ENCODE measurements around the gene BHLHA15. TPM values are rescaled to one million over a fixed set of nuclear protein-coding genes. Genes with fewer than 3 reads are reported as not detected.

Gene BHLHA15
- total RNA-seq, 4 donors from 2014 or later = 0.81 TPM; not detected in 3

GRCh38 chr7:98250789-98251188 is 39.5 kb downstream of the BHLHA15 start:
- no peak for TF ChIP-seq EP300 (IDR thresholded peaks at IDR 0.05)
- no peak for TF ChIP-seq POLR2A (IDR thresholded peaks at IDR 0.05)
- TF ChIP-seq, protein P1, sequence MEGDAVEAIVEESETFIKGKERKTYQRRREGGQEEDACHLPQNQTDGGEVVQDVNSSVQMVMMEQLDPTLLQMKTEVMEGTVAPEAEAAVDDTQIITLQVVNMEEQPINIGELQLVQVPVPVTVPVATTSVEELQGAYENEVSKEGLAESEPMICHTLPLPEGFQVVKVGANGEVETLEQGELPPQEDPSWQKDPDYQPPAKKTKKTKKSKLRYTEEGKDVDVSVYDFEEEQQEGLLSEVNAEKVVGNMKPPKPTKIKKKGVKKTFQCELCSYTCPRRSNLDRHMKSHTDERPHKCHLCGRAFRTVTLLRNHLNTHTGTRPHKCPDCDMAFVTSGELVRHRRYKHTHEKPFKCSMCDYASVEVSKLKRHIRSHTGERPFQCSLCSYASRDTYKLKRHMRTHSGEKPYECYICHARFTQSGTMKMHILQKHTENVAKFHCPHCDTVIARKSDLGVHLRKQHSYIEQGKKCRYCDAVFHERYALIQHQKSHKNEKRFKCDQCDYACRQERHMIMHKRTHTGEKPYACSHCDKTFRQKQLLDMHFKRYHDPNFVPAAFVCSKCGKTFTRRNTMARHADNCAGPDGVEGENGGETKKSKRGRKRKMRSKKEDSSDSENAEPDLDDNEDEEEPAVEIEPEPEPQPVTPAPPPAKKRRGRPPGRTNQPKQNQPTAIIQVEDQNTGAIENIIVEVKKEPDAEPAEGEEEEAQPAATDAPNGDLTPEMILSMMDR (IDR thresholded peaks at IDR 0.05) = no peak
- TF ChIP-seq POLR2AphosphoS5 (IDR thresholded peaks at IDR 0.05) = no peak
- Histone ChIP-seq H3K36me3 (peaks cover 0 to 17% of the 10 kb centered on the region in 2 donors), H3K4me3 (peak overlapping the region in 1 of 2 donors; percentile 90), H3K4me1 (peaks cover 0 to 56% (median 19%) of the 10 kb centered on the region in 3 donors), H3K27ac (peak overlapping the region in 3 of 4 donors; percentile 36 to 87 (median 87)), H3K9me3 (no peaks in the 10 kb centered on the region), H3K27me3 (no peaks in the 10 kb centered on the region)
- 33 to 40% methylated on average over 2 of the region's 3 CpGs for WGBS, 2 donors (ENCODE audit: low coverage in 1 of 2)
- ATAC-seq = no peak

- Histone ChIP-seq H3K36me3 (peaks cover 0 to 19% of the 10 kb centered on the region in 2 donors), H3K27ac (peak overlapping the region in 3 of 4 donors; percentile 84 to 87 (median 87)), H3K4me3 (peak overlapping the region; percentile 80 to 90), H3K4me1 (peaks cover 0 to 56% (median 19%) of the 10 kb centered on the region in 3 donors), H3K27me3 (no peaks in the 10 kb centered on the region), H3K9me3 (no peaks in the 10 kb centered on the region)
- 35 to 44% methylated on average over 6 to 8 of the region's 9 CpGs for WGBS, 2 donors (ENCODE audit: low coverage in 1 of 2)
- no peak for ATAC-seq
- TF ChIP-seq, protein P1 (IDR thresholded peaks at IDR 0.05) = no peak
- TF ChIP-seq POLR2AphosphoS5 (IDR thresholded peaks at IDR 0.05) (no peak), POLR2A (IDR thresholded peaks at IDR 0.05) (no peak), EP300 (IDR thresholded peaks at IDR 0.05) (no peak)
These were observed 40.0 kb downstream of the BHLHA15 start for GRCh38 chr7:98251231-98251600.

DNA sequence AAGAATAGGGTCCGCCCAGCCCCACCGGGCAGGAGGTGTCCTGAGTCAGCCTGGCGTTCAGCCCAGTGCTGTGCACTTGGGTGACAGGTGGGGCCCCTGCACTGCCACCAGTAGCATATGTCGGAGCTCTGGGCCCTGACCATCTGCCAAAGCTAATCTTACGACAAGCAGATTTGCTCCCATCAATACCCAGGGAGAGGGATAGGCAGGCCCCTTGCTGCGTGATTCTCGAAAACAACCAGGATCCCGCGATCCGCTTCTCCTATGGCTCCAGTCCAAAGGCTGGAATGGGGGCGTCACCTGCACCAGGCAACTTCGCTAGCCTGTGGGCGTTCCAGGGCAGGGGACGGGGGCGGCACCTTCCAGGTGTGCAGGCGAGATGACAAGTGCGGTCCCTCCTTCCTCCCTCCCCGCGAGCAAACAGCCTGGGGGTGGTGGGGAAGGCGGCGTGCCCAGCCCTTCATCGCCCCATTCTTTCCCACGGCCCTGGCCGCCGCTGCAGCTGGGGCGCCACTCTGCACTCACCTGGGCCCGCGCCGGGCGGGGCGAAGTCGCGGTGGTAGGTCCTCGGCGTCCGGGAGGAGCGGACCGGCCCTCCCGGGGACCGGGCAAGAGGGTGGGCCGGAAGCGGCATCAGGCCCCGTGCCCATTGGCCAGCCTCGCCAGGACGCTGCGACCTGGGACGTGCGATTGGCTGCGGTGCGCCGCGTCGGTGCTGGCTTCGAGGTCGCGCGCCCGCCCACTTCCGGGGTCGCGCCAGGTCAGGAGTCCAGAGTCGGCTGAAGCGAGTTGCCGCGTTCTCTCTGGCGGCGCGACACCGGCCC is 40.6 kb downstream of the BHLHA15 start, which contains the start of gene TECPR1:
Gene TECPR1 (minus strand): TSS at position 632 of the 824 bp plus-strand sequence. CDS start 6,086 bp downstream, outside the sequence.
- Histone ChIP-seq H3K27me3 (no peaks in the 10 kb centered on the region), H3K4me3 (peak within 1 kb of the TSS; percentile 80 to 90), H3K4me1 (peaks cover 0 to 56% (median 19%) of the 10 kb centered on the region in 3 donors), H3K9me3 (no peaks in the 10 kb centered on the region), H3K27ac (peak within 1 kb of the TSS; percentile 41 to 87 (median 86)), H3K36me3 (peaks cover 0 to 24% of the 10 kb centered on the region in 2 donors)
- TF ChIP-seq EP300 (IDR thresholded peaks at IDR 0.05) = no peak
- TF ChIP-seq, protein P1 (IDR thresholded peaks at IDR 0.05) = no peak
- TF ChIP-seq POLR2A (IDR thresholded peaks at IDR 0.05) = peak in 1 of 2 donors; percentile 43
- peak; percentile 80 for TF ChIP-seq POLR2AphosphoS5 (IDR thresholded peaks at IDR 0.05)
- WGBS, 2 donors (ENCODE audit: low coverage in 1 of 2) = no CpG with 5 or more reads among the region's 69 CpGs
- peak; percentile 100 for ATAC-seq

GRCh38 chr7:98252425-98253054 is 41.3 kb downstream of the BHLHA15 start:
- Histone ChIP-seq H3K4me3 (peak overlapping the region; percentile 80 to 90), H3K27ac (peak overlapping the region in 3 of 4 donors; percentile 84 to 87 (median 87)), H3K9me3 (no peaks in the 10 kb centered on the region), H3K27me3 (no peaks in the 10 kb centered on the region), H3K36me3 (peaks cover 0 to 32% of the 10 kb centered on the region in 2 donors), H3K4me1 (peaks cover 0 to 56% (median 19%) of the 10 kb centered on the region in 3 donors)
- TF ChIP-seq EP300 (IDR thresholded peaks at IDR 0.05) = no peak
- TF ChIP-seq, protein P1 (IDR thresholded peaks at IDR 0.05) = no peak
- no peak for TF ChIP-seq POLR2AphosphoS5 (IDR thresholded peaks at IDR 0.05)
- no peak for TF ChIP-seq POLR2A (IDR thresholded peaks at IDR 0.05)
- ATAC-seq = peak; percentile 5
- 25 to 44% methylated on average over 12 to 15 of the region's 32 CpGs for WGBS, 2 donors (ENCODE audit: low coverage in 1 of 2)

All from gastroesophageal sphincter (tissue), 4 donors.